GM21529 (cell line): Measurements from ENCODE around the gene GALR2.
"Not testable (repeated sequence)": the region's sequence is repeated elsewhere in the genome, so short reads cannot be mapped to it uniquely, and the experiment has no call there.

Source experiments
- ATAC-seq: cut with Tn5 transposase; IDR thresholded peaks from one replicate; pipeline ENCODE4 v1.9.1; 2021; ENCODE audit not compliant: unreplicated experiment

Gene GALR2

DNA sequence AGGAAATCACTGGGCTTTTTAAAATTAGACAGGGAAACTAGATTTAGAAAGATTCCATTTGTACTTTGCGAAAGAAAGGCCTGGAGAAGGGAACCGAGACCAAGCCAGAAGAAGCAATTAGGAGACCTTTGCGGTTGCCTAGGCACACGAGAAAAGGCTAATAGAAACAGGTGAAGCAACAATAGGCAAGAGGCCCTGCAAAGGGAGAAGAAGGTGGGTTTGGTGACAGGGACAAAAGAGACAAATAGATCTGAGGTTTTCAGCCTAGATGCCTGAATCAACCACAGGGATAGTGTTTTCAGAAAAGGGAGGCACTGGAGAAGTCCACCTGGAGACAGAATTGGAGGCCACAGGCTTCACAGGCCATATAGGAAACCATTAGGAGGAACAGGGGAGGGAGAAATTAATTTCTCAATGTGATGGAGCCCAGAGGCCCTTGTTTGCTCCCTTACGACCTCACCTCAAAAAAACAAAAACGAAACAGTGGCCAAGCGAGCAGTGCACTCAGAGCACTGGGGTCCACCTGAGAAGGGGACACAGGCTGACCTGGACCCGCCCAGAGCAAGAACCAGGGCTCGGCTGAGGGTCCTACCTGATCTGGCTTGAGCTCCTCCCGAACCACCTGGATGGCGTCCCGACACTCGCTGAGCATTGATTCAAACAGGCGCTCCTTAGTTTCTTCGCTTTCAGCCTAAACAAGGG, 24.6 kb upstream of the GALR2 start:
- ATAC-seq = no peak

DNA sequence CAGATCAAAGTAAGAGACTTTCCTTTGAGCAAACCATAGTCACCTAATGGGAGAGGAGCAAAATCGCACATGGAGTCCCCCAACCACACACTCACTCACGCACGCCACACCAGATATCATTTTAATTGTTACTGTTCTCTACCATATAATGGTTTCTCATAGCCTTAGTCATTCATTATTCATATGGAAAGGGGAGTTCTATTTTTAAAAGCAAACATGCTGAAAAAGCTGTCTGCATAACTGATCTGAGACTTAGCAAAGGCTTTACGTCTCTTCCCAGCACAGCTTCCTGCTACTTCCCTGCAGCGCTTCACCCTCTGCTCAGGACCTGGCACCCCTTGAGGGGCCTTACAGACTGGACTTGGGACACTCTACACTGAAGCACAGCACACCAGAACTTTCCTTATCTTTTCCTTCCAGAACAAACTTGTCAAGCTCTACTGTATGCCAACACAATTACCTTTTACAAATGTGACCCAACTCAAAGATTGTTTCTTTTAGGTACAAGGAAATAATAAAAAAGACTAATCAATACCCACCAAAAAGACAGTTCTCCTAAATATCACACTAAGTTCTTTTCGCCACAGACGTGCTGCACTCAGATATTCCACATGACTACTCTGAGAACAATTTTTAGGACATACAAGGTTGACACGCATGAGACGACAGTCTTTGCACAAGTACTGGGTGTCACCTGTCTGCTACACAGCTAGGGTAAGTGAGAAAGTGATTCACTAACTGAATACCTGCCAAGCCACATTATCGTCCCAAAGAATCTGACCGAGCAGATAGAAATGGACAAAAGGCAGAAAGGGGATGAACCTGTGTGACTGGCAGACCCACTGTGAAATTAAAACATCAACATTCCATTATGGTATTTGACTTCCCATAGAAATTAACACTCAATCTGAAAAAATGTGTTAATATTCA, 23.8 kb upstream of the GALR2 start:
- no peak for ATAC-seq

DNA sequence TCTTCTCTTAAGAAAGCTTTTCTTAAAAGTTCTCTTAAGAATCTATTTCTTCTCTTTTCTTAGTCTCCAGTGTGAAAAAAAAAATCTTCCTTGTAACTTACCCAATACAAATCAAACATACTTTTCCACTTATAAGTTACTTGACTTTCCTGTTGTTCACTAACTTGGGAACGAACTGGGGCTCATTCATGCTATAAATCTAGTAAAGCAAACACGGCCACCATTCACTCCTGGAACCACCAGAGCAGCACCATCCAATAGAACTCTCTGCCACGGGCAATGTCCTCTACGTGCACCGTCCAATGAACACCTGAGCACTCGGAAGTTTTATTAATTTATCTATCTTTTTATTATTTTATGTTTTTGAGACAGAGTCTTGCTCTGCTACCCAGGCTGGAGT, 23.0 kb upstream of the GALR2 start:
- ATAC-seq = no peak

DNA sequence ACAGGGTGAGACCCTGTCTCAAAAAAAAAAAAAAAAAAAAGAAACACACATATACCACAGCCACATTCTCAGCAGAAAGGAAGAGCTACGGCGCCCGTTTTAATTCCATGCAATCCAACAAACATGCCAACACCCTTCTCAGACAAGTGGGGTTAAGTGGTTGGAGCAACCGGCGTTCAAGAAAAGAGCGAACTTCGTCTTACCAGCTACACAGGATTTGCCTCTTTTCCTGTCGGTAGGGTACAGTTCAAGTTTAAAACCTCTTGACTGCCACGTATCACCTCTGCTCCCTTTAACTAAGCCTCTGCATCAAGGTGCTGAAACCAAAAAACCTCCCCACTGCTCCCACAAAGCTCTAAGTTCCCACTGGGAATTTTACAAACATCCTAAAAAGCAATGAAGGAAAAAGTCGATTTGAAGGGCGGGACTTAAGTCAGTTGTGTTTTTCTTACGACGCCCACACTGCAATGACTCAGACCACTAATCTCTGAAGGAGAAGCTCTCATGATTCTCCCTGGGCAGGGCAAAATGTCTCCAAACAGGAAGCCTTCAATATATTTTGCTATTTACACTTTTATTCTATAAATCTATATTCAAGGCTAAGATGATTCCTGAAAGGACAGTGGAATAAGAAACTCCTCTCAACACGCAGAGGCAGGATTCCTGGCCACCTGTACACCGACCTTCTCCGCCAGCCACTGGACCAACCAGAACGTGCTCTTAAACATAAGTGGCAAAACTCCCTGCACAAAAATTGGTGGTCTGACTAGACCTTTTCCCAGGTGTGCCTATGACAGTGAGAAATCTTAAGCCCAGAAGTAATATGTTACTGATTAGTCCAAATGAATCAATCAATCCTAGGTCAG, 21.1 kb upstream of the GALR2 start:
- no peak for ATAC-seq

DNA sequence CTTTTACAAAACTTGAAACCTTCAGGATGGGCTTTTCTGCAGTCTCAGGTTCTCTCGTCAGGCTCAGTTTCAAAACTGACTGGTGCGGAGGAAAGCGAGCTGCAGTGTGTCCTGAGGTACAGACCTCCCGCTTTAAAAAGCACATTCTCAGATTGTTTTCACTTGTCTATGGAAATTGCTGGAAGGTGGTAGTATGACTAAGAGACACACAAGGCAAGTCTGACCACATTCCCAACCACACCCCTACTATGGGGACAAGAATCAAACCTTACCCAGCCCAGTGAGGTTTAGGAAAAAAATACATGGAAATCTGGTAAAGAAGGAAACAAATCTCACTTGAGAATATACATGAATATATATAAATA, 20.5 kb upstream of the GALR2 start:
- no peak for ATAC-seq

DNA sequence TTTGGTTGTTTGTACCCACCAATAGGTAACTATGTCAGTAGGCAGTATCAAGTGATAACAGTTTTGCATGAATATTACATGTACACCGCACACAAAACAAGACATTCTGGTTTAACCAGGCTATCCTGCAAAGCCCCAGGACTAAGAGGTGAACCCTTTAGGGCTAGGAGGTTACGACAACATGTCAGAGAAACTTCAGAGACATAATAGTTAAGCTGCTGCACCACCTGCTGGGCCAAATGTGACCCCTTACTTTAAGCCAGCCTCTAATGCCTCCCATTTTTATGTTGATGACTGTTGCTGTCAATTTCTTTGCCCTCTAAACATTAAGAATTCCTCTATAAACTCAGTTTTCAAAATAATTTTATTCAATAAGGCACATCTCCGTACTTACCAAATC, 17.7 kb upstream of the GALR2 start:
- no peak for ATAC-seq

DNA sequence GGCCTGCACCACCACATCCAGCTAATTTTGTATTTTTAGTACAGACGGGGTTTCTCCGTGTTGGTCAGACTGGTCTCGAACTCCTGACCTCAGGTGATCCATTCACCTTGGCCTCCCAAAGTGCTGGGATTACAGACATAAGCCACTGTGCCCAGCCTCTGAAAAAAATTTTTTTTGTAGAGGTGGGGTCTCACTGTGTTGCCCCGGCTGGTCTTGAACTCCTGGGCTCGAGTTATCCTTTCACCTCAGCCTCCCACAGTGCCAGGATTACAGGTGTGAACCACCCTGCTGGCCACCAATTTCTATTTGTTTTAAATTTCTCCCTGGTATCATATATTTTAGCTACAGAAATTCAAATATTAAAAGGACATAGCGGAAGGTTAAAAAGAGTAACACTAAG, 16.3 kb upstream of the GALR2 start:
- ATAC-seq = not testable (repeated sequence)

DNA sequence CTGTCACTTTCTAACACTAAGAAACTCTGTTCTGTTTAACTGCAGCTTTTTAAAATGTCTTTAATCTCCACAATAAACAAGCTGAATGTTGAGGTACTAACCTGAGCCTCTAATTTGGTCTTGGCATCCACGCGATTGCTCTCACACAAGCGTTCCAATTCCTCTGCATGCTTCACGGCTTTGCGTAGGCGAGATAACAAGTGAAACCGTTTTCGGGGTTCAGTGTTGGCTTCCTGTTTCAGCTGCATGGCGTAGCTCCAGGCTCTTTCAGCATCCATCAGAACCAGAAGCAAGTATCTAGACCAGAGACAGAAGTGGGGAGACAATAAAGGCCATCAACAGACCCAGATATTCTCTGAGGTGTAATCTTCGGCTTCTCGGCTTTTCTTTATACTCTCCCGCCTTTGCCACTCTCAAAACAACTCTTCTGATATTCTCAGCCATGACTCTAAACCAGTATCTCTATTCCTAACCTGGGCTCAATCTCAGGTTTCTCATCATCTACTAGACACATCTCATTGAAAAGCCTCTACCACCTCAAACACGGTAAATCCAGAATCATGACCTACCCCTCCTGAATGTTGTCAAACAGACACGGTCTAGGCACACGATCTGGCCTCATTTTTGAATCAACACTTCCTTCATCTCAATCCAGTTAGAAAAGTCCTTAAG, 10.6 kb upstream of the GALR2 start:
- ATAC-seq = no peak

DNA sequence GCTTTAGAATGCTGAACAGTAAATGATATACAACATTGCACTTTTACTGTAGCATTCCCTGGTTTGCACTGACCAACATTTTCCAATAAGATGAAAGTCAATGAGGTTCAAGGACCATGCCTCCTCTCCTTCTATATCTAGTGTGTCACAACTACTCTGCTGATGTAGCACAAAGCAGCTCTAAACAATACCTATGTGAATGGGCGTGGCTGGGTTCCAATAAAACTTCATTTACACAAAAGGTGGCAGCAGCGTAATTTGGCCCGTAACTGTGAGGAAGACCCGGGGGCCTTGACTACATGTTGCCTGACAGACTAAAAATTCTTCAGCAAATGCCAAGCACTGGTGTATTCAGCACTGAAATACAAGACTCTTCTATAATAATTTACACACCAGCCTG, 8.8 kb upstream of the GALR2 start:
- ATAC-seq = no peak

DNA sequence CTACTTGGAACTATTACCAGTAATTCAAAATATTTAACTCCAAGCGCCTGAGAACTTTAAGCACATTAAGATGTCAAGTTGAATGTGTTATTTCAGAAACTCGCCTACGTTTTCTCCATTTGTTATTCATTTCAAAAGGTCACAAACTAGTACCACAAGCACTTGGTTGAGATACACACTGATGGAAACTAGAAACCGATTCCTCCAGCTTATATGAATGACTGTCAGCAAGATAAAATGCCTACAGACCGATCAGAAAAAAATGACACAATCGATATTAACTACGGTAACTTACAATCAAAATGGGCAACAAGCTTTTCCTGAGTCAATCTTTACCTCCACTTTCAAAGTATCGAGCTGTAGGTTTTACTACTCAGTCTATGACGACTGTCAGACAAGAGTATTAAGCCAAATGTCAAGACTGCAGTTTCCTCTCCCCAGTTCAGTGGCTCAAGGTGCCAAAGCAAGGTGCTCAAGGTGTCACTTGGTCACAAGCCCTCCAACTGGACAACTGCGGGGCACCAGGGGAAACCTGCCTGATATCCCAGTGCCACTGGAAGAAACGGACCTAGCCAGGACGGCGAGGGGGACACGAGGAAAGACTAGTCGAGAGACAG, 2.9 kb upstream of the GALR2 start:
- ATAC-seq = no peak

DNA sequence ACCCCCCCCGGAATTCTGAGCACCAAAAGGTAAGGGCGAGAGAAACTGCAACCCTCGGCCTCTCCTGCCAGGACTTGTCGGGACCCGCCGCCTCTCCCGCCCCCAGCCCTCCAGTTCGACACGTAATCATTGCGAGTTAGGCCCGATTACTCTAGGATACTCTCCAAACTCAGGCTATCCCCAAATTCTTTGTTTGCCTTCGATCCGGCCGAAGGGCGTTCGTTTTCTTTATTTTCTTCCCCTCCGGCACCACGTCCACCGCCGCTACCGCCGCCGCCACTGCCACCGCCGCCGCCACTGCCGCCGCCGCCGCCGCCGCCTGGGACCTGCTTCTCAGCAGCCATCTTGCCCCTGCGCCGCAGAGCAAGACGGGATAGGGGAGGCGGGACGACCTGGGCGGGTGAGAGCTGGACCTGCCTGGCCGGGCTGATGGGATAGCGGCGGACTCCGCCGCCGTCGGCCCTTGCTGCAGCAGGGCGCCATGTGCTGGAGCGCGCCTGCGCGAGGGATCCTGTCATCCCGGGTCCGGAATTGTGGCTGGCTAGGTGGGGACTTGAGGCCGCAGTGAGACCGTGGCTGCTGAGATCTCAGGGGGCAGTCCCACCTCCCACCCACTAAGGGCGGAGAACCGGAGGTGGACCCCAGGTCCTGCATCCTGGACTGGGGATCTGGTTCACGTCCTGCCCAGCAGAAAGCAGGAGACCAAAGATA, 2.3 kb upstream of the GALR2 start, which contains the start of gene SRP68:
TSS of gene SRP68 (minus strand) at position 370 of the 711 bp plus-strand sequence. CDS start at position 344, 26 bp downstream.
- peak; percentile 87 for ATAC-seq

DNA sequence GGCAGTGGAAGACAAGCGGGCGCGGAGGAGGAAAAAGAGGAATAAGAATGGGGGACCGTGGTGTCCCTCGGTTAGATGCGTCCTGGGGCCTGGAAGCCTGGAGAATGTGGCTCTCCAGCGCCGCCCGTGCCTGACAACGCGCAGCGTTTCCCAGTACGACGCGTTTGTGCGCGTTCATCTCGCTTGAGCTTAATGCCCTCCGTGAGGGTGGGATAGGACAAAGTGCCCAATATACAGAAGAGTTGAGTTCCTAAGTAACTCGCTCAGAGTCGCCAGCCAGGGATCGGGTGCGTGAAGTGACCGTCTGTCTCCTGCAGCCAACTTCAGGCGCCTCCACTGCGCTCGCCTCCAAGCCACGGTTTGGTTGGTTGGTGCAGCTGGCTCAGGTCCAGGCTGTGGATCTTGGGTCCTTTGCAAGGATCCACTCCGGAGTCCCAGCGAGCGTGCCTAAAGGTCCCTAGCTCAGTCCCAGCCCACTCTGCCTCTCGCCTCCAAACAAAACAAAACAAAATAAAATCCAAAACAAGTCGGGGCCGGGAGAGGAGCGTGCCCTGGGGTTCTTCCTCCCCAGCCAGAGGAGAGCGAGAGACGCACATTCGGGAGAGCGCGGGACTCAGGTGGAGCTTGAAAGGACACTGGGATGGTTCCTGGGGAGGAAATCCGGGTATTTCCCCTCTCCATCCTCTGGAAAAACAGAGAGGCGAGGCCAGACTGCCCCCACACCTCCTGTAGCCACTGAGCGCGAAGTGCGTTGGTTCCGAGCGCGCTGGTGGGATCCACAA, 974 bp downstream of the GALR2 start:
- no peak for ATAC-seq

DNA sequence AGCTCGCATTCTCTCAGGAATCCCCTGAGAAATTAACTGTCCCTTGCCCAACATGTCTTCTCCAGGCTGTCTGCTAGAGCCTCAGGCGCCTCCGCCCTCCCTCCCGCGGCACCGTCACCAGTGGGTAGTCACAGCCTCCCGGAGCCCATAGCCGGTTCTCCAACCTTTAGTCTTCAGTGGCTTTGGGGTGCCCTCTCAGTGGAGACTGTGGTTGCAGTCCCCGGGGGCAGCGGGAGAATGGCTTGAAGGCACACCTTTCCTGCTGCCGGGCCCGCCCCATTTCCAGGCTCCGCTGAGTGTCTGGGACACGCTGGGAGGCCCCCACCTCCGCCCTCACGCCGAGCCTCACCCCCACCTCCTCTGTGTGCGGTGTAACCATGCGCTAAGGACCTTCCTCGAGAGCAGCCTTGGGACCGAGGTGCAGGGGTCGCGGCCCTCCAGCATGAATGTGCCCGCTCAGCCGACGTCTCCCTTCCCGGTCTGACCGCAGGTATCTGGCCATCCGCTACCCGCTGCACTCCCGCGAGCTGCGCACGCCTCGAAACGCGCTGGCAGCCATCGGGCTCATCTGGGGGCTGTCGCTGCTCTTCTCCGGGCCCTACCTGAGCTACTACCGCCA, 1.7 kb downstream of the GALR2 start:
- no peak for ATAC-seq

DNA sequence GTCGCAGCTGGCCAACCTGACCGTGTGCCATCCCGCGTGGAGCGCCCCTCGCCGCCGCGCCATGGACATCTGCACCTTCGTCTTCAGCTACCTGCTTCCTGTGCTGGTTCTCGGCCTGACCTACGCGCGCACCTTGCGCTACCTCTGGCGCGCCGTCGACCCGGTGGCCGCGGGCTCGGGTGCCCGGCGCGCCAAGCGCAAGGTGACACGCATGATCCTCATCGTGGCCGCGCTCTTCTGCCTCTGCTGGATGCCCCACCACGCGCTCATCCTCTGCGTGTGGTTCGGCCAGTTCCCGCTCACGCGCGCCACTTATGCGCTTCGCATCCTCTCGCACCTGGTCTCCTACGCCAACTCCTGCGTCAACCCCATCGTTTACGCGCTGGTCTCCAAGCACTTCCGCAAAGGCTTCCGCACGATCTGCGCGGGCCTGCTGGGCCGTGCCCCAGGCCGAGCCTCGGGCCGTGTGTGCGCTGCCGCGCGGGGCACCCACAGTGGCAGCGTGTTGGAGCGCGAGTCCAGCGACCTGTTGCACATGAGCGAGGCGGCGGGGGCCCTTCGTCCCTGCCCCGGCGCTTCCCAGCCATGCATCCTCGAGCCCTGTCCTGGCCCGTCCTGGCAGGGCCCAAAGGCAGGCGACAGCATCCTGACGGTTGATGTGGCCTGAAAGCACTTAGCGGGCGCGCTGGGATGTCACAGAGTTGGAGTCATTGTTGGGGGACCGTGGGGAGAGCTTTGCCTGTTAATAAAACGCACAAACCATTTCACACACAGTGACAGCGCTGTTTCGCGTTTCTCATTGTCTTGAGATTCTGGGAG, 2.4 kb downstream of the GALR2 start:
- no peak for ATAC-seq

DNA sequence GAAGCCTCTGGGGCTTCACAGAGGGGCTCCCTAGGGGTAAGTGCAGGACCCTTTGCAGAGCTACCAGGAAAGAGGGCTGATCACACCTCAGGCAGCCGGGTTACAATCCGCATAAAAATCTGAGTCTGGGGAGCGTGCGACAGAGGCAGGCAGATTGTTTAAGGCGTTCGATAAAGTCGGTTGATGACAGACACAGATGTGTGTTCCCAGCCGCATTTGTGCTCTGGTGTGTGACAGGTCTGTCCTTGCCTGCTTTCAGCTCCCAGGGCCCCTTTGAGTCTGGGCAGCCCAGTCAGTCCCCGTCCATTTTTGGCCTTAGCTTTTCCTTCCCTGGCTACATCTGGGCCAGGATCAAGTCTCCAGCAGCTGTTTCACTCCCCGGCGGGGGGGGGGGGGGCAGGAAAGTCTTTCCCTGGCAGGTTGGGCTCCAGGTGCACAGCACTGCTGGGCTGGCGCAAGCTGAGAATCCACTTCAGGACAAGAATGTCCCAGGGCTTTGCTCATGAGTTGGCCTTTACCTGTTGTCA, 3.1 kb downstream of the GALR2 start:
- ATAC-seq = no peak

DNA sequence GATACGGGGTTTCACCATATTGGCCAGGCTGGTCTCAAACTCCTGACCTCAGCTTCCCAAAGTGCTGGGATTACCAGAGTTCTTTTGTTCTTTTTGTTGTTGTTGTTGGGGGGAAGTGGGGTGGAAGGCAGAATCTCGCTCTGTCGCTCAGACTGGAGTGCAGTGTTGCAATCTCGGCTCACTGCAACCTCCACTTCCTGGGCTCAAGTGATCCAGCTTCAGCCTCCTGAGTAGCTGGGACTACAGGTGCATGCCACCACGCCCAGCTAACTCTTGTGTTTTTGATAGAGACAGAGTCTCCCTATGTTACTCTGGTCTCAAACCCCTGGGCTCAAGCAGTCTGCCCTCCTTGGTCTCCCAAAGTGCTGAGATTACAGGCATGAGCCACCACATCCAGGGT, 3.8 kb downstream of the GALR2 start:
- not testable (repeated sequence) for ATAC-seq

DNA sequence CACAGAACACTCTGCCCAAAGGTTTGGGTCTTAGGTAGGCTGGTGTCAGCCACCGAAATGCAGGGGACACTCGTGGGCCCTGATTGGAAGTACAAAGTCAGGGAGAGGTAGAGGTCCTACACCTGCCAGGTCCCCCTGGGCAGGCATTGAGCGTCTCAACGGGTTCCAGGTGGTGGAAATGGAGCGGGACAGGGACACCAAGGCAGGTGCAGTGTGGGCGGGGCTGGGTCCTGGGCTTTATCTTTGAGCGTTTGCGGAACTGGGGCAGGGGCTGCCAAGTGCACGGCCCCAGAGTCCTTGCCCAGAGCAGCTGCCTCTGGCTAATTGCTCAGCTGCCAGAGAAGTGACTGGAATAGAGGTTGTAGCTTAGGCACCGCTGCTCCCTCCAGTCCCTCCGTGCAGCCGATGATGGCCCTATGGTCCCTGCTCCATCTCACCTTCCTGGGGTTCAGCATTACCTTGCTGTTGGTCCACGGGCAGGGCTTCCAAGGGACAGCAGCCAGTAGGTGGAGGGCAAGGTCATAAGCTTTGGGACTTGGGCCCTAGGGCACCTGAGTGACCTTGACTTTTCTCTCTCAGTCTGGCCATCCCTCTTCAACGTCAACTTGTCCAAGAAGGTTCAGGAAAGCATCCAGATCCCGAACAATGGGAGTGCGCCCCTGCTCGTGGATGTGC, 4.4 kb downstream of the GALR2 start, which contains the start of gene ZACN:
TSS of gene ZACN (plus strand) at position 323 of the 675 bp plus-strand sequence. CDS start at position 406, 83 bp downstream.
- no peak for ATAC-seq
